SU-DHL-6 (cell line): Measurements from ENCODE around the gene ANXA10.

Experiments used
- H2AFZ ChIP-seq: fragments of 200-600 bp; sonication (generic); 2 replicates; pipeline ENCODE4 v1.6.1; 2014; ENCODE audit warnings: low read depth, mild to moderate bottlenecking, moderate library complexity, mixed read lengths, antibody characterized with exemption, low read length; ENCODE audit not compliant: severe bottlenecking
- H3F3A ChIP-seq: fragments of 200-600 bp; shearing (Covaris generic); 2 replicates; pipeline ENCODE4 v1.6.0; 2016; ENCODE audit warnings: antibody characterized with exemption, mild to moderate bottlenecking; ENCODE audit not compliant: insufficient read depth
- H3K27ac ChIP-seq: fragments of 200-600 bp; sonication (generic); 2 replicates; pipeline ENCODE4 v1.5.1; 2016; ENCODE audit warnings: low read depth, mild to moderate bottlenecking, low read length, moderate library complexity, mixed read lengths
- H3K27me3 ChIP-seq: fragments of 200-600 bp; sonication (generic), shearing (Covaris generic); 2 replicates; pipeline ENCODE4 v1.6.0; 2014; ENCODE audit warnings: mild to moderate bottlenecking, low read length
- H3K36me3 ChIP-seq: fragments of 200-600 bp; sonication (generic); 2 replicates; pipeline ENCODE4 v1.6.1; 2014; ENCODE audit warnings: mild to moderate bottlenecking, low read length, mixed read lengths
- H3K4me2 ChIP-seq: fragments of 300-600, 200-600 bp; shearing (Covaris generic), sonication (generic); 2 replicates; pipeline ENCODE4 v1.6.0; 2014; ENCODE audit warnings: low read length, low read depth, mild to moderate bottlenecking; ENCODE audit not compliant: poor library complexity, severe bottlenecking
- H3K4me3 ChIP-seq: fragments of 200-600 bp; sonication (generic); 2 replicates; pipeline ENCODE4 v1.5.1; 2014; ENCODE audit warnings: antibody characterized with exemption, low read length, mild to moderate bottlenecking, mixed read lengths; ENCODE audit not compliant: insufficient read depth, poor library complexity, severe bottlenecking
- H3K79me2 ChIP-seq: fragments of 200-600 bp; sonication (generic); 2 replicates; pipeline ENCODE4 v1.6.1; 2014; ENCODE audit warnings: mild to moderate bottlenecking, low read length, moderate library complexity; ENCODE audit not compliant: insufficient read depth
- H3K9ac ChIP-seq: fragments of 200-600 bp; sonication (generic); 2 replicates; pipeline ENCODE4 v1.7.0; 2014; ENCODE audit warnings: mild to moderate bottlenecking, low read length
- H3K9me2 ChIP-seq: fragments of 200-600 bp; sonication (generic); replicated peaks from 2 replicates; pipeline ENCODE4 v1.6.1; 2014; ENCODE audit warnings: low read length; ENCODE audit not compliant: insufficient read depth
- H3K9me3 ChIP-seq: fragments of 200-600 bp; sonication (generic); 2 replicates; pipeline ENCODE4 v1.6.1; 2014; ENCODE audit warnings: low read length, mixed read lengths; ENCODE audit not compliant: insufficient read depth
- H4K20me1 ChIP-seq: fragments of 200-600 bp; sonication (generic); 2 replicates; pipeline ENCODE4 v1.6.1; 2014; ENCODE audit warnings: low read depth, mild to moderate bottlenecking, antibody characterized with exemption, low read length, moderate library complexity, mixed read lengths
- EZH2phosphoT487 ChIP-seq: fragments of 200-600 bp; sonication (generic), shearing (Covaris generic); conservative IDR thresholded peaks from 2 replicates; pipeline ENCODE4 v1.6.1; 2018; ENCODE audit warnings: mild to moderate bottlenecking, antibody characterized with exemption, low read length, moderate library complexity, mixed read lengths
- TF ChIP-seq, protein P1 (sequence below): fragments of 200-600 bp; sonication (generic); IDR thresholded peaks from one replicate; pipeline ENCODE4 v1.5.1; 2017; ENCODE audit warnings: antibody characterized with exemption, mild to moderate bottlenecking, low read length, moderate library complexity; ENCODE audit not compliant: insufficient read depth, poor library complexity, severe bottlenecking

ANXA10 gene

DNA sequence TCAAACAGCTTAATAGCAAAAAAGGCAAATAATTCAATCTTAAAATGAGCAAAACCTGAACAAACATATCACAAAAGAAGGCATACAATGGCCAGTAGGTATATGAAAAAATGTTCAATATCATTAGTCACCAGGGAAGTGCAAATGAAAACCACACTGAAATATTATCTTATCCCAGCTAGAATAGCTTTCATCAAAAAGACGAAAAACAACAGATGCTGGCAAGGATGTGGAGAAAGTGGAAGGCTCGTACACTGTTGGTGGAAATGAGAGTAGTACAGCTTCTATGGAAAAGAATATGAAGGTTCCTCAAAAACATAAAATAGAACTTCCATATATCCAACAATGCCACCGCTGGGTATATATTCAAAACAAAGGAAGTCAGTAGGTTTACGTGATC, 29.3 kb upstream of the ANXA10 start:
- no peak overlapping the region for H3K27ac ChIP-seq
- H3K27me3 ChIP-seq: no peaks in the 10 kb centered on the region
- TF ChIP-seq EZH2phosphoT487: no peak
- TF ChIP-seq, protein P1, sequence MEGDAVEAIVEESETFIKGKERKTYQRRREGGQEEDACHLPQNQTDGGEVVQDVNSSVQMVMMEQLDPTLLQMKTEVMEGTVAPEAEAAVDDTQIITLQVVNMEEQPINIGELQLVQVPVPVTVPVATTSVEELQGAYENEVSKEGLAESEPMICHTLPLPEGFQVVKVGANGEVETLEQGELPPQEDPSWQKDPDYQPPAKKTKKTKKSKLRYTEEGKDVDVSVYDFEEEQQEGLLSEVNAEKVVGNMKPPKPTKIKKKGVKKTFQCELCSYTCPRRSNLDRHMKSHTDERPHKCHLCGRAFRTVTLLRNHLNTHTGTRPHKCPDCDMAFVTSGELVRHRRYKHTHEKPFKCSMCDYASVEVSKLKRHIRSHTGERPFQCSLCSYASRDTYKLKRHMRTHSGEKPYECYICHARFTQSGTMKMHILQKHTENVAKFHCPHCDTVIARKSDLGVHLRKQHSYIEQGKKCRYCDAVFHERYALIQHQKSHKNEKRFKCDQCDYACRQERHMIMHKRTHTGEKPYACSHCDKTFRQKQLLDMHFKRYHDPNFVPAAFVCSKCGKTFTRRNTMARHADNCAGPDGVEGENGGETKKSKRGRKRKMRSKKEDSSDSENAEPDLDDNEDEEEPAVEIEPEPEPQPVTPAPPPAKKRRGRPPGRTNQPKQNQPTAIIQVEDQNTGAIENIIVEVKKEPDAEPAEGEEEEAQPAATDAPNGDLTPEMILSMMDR: no peak
- H3K4me2 ChIP-seq: no peak overlapping the region
- no peak overlapping the region for H3K4me3 ChIP-seq
- H3K9ac ChIP-seq: no peak overlapping the region
- H4K20me1 ChIP-seq: no peaks in the 10 kb centered on the region
- no peaks in the 10 kb centered on the region for H3F3A ChIP-seq
- no peak overlapping the region for H2AFZ ChIP-seq
- no peaks in the 10 kb centered on the region for H3K79me2 ChIP-seq
- H3K9me3 ChIP-seq: 0 out of 2 replicates have a peak, but pooled peaks cover 6% of the 10 kb centered on the region
- no peaks in the 10 kb centered on the region for H3K36me3 ChIP-seq
- no peaks in the 10 kb centered on the region for H3K9me2 ChIP-seq

DNA sequence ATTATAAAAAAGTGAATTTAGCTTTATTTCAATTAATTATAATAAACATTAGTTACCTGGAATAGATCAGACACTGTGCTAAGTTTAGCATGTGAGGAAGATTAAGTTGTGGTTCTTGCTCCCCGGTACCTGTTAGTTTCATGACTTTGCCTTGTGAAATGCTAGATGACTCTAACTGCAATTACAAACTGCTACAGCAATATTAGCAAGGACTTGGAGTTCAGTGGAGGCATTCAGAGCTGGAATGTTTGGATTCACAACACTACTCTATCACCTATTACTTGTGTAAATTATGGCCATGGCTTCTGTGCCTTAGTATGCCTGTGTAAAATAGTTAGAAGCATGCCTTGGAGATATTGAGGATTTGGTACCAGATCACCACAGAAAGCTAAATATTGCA, 21.4 kb upstream of the ANXA10 start:
- H3K27me3 ChIP-seq: no peaks in the 10 kb centered on the region
- no peak overlapping the region for H3K4me3 ChIP-seq
- no peaks in the 10 kb centered on the region for H3K9me3 ChIP-seq
- H3K9ac ChIP-seq: no peak overlapping the region
- no peaks in the 10 kb centered on the region for H3F3A ChIP-seq
- H4K20me1 ChIP-seq: no peaks in the 10 kb centered on the region
- no peak for TF ChIP-seq EZH2phosphoT487
- TF ChIP-seq, protein P1: no peak
- H3K9me2 ChIP-seq: no peaks in the 10 kb centered on the region
- H3K4me2 ChIP-seq: no peak overlapping the region
- H3K27ac ChIP-seq: no peak overlapping the region
- no peaks in the 10 kb centered on the region for H3K79me2 ChIP-seq
- H3K36me3 ChIP-seq: no peaks in the 10 kb centered on the region
- no peak overlapping the region for H2AFZ ChIP-seq

DNA sequence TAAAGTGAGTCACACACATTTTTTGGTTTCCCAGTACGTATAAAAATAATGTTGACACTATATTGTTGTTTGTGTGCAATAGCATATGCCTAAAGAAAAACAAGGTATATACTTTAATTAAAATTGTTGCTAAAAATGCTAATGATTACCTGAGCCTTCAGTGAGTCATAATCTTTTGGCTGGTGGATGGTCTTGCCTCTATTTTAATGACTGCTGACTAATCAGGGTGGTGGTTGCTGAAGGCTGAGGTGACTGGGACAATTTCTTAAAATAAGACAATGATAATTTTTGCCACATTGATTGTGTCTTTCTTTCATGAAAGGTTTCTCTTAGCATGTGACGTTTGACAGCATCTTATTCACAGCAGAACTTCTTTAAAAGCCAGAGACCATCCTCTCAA, 21.0 kb upstream of the ANXA10 start:
- no peaks in the 10 kb centered on the region for H3K36me3 ChIP-seq
- no peak overlapping the region for H2AFZ ChIP-seq
- no peaks in the 10 kb centered on the region for H3K27me3 ChIP-seq
- TF ChIP-seq EZH2phosphoT487: no peak
- TF ChIP-seq, protein P1: no peak
- no peak overlapping the region for H3K27ac ChIP-seq
- H3K4me2 ChIP-seq: no peak overlapping the region
- H4K20me1 ChIP-seq: no peaks in the 10 kb centered on the region
- no peaks in the 10 kb centered on the region for H3K9me3 ChIP-seq
- no peaks in the 10 kb centered on the region for H3F3A ChIP-seq
- H3K79me2 ChIP-seq: no peaks in the 10 kb centered on the region
- no peak overlapping the region for H3K9ac ChIP-seq
- no peak overlapping the region for H3K4me3 ChIP-seq
- H3K9me2 ChIP-seq: no peaks in the 10 kb centered on the region
